Effector memory CD8-positive, alpha-beta T cell (primary cell): ENCODE data around the gene BUD23.
A peak's percentile ranks its signal among the peaks of the same experiment; 100 is the strongest.
"Not testable (repeated sequence)": the region's sequence is repeated elsewhere in the genome, so short reads cannot be mapped to it uniquely, and the experiment has no call there.

Experiments used
- ATAC-seq: fragments of 150-1000 bp; cut with Tn5 transposase; replicated peaks from 2 replicates; pipeline ENCODE4 v1.10.0; 2021; ENCODE audit warnings: mild to moderate bottlenecking, moderate library complexity
- DNase-seq, 3 experiments: peaks; one replicate each; pipeline ENCODE4 v3.0.0; 2021
- H3K27ac Mint-ChIP-seq, 2 donors: one replicate each; pipeline ENCODE4 v1.8.0; 2022; ENCODE audit warnings: mild to moderate bottlenecking in 2 of 2, mixed read lengths in 2 of 2, moderate library complexity in 2 of 2
- H3K27me3 Mint-ChIP-seq, 2 donors: one replicate each; pipeline ENCODE4 v1.8.0; 2022; ENCODE audit warnings: mixed read lengths in 2 of 2
- H3K36me3 Mint-ChIP-seq: one replicate; pipeline ENCODE4 v1.8.0; 2022; ENCODE audit warnings: mild to moderate bottlenecking, moderate library complexity, mixed read lengths; ENCODE audit not compliant: insufficient read depth
- H3K4me1 Mint-ChIP-seq, 2 donors: one replicate each; pipeline ENCODE4 v1.8.0; 2022; ENCODE audit warnings: low read depth in 2 of 2, mixed read lengths in 2 of 2
- H3K4me3 Mint-ChIP-seq, 2 donors: one replicate each; pipeline ENCODE4 v1.8.0; 2022; ENCODE audit warnings: mild to moderate bottlenecking in 2 of 2, mixed read lengths in 2 of 2, moderate library complexity in 2 of 2
- H3K9me3 Mint-ChIP-seq, 2 donors: one replicate each; pipeline ENCODE4 v1.8.0; 2022; ENCODE audit warnings: mixed read lengths in 2 of 2

Gene BUD23

GRCh38 chr7:73707045-73707631 lies 23.7 kb downstream of the BUD23 start:
- Mint-ChIP-seq H3K36me3 (peaks cover 45% of the 10 kb centered on the region), H3K4me3 (no peak overlapping the region), H3K9me3 (no peaks in the 10 kb centered on the region), H3K27ac (no peak overlapping the region), H3K4me1 (peaks cover 4% of the 10 kb centered on the region in 2 donors), H3K27me3 (no peaks in the 10 kb centered on the region)
- ATAC-seq (peak; percentile 14), DNase-seq (no peak)

GRCh38 chr7:73708961-73709549 lies 25.7 kb downstream of the BUD23 start:
- Mint-ChIP-seq H3K9me3 (no peaks in the 10 kb centered on the region), H3K4me1 (peaks cover 4 to 14% of the 10 kb centered on the region in 2 donors), H3K27me3 (no peaks in the 10 kb centered on the region), H3K4me3 (no peak overlapping the region), H3K27ac (peak overlapping the region in 1 of 2 donors; percentile 66), H3K36me3 (peaks cover 28% of the 10 kb centered on the region)
- ATAC-seq (no peak), DNase-seq (no peak)

GRCh38 chr7:73712773-73713172 lies 29.4 kb downstream of the BUD23 start:
- ATAC-seq (no peak), DNase-seq (no peak)
- H3K27ac Mint-ChIP-seq: peak overlapping the region in 1 of 2 donors; percentile 3
- H3K4me3 Mint-ChIP-seq: no peak overlapping the region
- H3K9me3 Mint-ChIP-seq: no peaks in the 10 kb centered on the region
- H3K27me3 Mint-ChIP-seq: no peaks in the 10 kb centered on the region
- peaks cover 8% of the 10 kb centered on the region for H3K36me3 Mint-ChIP-seq
- H3K4me1 Mint-ChIP-seq: peaks cover 17 to 22% of the 10 kb centered on the region in 2 donors

GRCh38 chr7:73713319-73713718 lies 29.9 kb downstream of the BUD23 start:
- not testable (repeated sequence) for H3K9me3 Mint-ChIP-seq, DNase-seq, ATAC-seq, H3K36me3 Mint-ChIP-seq, H3K4me3 Mint-ChIP-seq, H3K27ac Mint-ChIP-seq, H3K27me3 Mint-ChIP-seq
- H3K4me1 Mint-ChIP-seq: peaks cover 23 to 27% of the 10 kb centered on the region in 2 donors

GRCh38 chr7:73715648-73716317 lies 32.4 kb downstream of the BUD23 start:
- no peak for DNase-seq
- Mint-ChIP-seq H3K27ac (no peak overlapping the region), H3K4me1 (peaks cover 28 to 34% of the 10 kb centered on the region in 2 donors), H3K27me3 (no peaks in the 10 kb centered on the region), H3K36me3 (peaks cover 19% of the 10 kb centered on the region), H3K9me3 (no peaks in the 10 kb centered on the region), H3K4me3 (no peak overlapping the region)
- ATAC-seq: no peak

- no peak overlapping the region for H3K27ac Mint-ChIP-seq
- peaks cover 28 to 34% of the 10 kb centered on the region in 2 donors for H3K4me1 Mint-ChIP-seq
- no peaks in the 10 kb centered on the region for H3K27me3 Mint-ChIP-seq
- peak overlapping the region in 1 of 2 donors; percentile 33 for H3K4me3 Mint-ChIP-seq
- DNase-seq (no peak), ATAC-seq (no peak)
- H3K36me3 Mint-ChIP-seq: peaks cover 19% of the 10 kb centered on the region
- no peaks in the 10 kb centered on the region for H3K9me3 Mint-ChIP-seq
Observed at GRCh38 chr7:73716318-73716890, 33.0 kb downstream of the BUD23 start.

GRCh38 chr7:73717025-73717807 lies 33.8 kb downstream of the BUD23 start:
- ATAC-seq (peak; percentile 2), DNase-seq (no peak)
- Mint-ChIP-seq H3K9me3 (no peaks in the 10 kb centered on the region), H3K36me3 (peaks cover 15% of the 10 kb centered on the region), H3K27ac (peak overlapping the region; percentile 38 to 69), H3K4me1 (peaks cover 26 to 29% of the 10 kb centered on the region in 2 donors), H3K27me3 (no peaks in the 10 kb centered on the region), H3K4me3 (peak overlapping the region; percentile 80 to 89)

- peak; percentile 55 to 67 (median 64) for DNase-seq
- Mint-ChIP-seq H3K4me1 (peaks cover 23 to 26% of the 10 kb centered on the region in 2 donors), H3K27ac (peak overlapping the region; percentile 38 to 69), H3K4me3 (peak overlapping the region; percentile 80 to 89), H3K36me3 (peaks cover 15% of the 10 kb centered on the region), H3K9me3 (no peaks in the 10 kb centered on the region), H3K27me3 (no peaks in the 10 kb centered on the region)
- ATAC-seq: peak; percentile 85
Observed at GRCh38 chr7:73717991-73718405, 34.6 kb downstream of the BUD23 start.

GRCh38 chr7:73718438-73718881 lies 35.1 kb downstream of the BUD23 start:
- Mint-ChIP-seq H3K4me3 (peak overlapping the region; percentile 80 to 89), H3K27ac (peak overlapping the region; percentile 38 to 69), H3K27me3 (no peaks in the 10 kb centered on the region), H3K9me3 (no peaks in the 10 kb centered on the region), H3K4me1 (peaks cover 20 to 26% of the 10 kb centered on the region in 2 donors), H3K36me3 (peaks cover 15% of the 10 kb centered on the region)
- DNase-seq (no peak), ATAC-seq (no peak)

GRCh38 chr7:73718905-73719805 lies 35.8 kb downstream of the BUD23 start, which contains the start of gene STX1A:
Gene STX1A (minus strand): TSS chr7:73719669. CDS start chr7:73719631, 38 bp downstream.
- no peaks in the 10 kb centered on the region for H3K27me3 Mint-ChIP-seq

GRCh38 chr7:73719806-73720169 lies 36.4 kb downstream of the BUD23 start:
- Mint-ChIP-seq H3K36me3 (peaks cover 15% of the 10 kb centered on the region), H3K4me1 (peaks cover 20 to 26% of the 10 kb centered on the region in 2 donors), H3K27ac (peak overlapping the region in 1 of 2 donors; percentile 71), H3K9me3 (no peaks in the 10 kb centered on the region), H3K4me3 (peak overlapping the region; percentile 81 to 86), H3K27me3 (no peaks in the 10 kb centered on the region)
- no peak for ATAC-seq
- DNase-seq: no peak

More at GRCh38 chr7:73718905-73719805, 35.8 kb downstream of the BUD23 start, which contains the start of gene STX1A:
- H3K4me1 Mint-ChIP-seq: peaks cover 20 to 26% of the 10 kb centered on the region in 2 donors
- ATAC-seq: peak; percentile 66
- peak within 1 kb of the TSS; percentile 81 to 89 for H3K4me3 Mint-ChIP-seq
- no peaks in the 10 kb centered on the region for H3K9me3 Mint-ChIP-seq
- H3K36me3 Mint-ChIP-seq: peaks cover 15% of the 10 kb centered on the region
- peak; percentile 52 to 67 (median 56) for DNase-seq
- peak within 1 kb of the TSS; percentile 38 to 71 for H3K27ac Mint-ChIP-seq

GRCh38 chr7:73720443-73720842 lies 37.0 kb downstream of the BUD23 start:
- peaks cover 20 to 26% of the 10 kb centered on the region in 2 donors for H3K4me1 Mint-ChIP-seq
- peak overlapping the region in 1 of 2 donors; percentile 71 for H3K27ac Mint-ChIP-seq
- not testable (repeated sequence) for H3K27me3 Mint-ChIP-seq, ATAC-seq, H3K9me3 Mint-ChIP-seq, DNase-seq
- peaks cover 15% of the 10 kb centered on the region for H3K36me3 Mint-ChIP-seq
- H3K4me3 Mint-ChIP-seq: peak overlapping the region; percentile 81 to 86
